ENCODE data around the gene GAK. TPM values are rescaled to one million over a fixed set of nuclear protein-coding genes. Genes with fewer than 3 reads are reported as not detected.

GAK gene
- total RNA-seq, 1 experiment from 2014 or later = 86.6 TPM

GRCh38 chr4:900073-900472 is 32.0 kb downstream of the GAK start:
- H3K4me3 ChIP-seq (ENCODE audit: low read depth in 2 of 2, low read length in 2 of 2) = no peak overlapping the region
- no peaks in the 10 kb centered on the region for H3K4me1 ChIP-seq (ENCODE audit: control insufficient read depth, insufficient read depth, low read length)
- CTCF ChIA-PET = no interaction called here
- no peaks in the 10 kb centered on the region for H3K27me3 ChIP-seq (ENCODE audit: control insufficient read depth, insufficient read depth, low read length)
- no peak overlapping the region for H3K27ac ChIP-seq (ENCODE audit: low read length)
- no peak for TF ChIP-seq CTCF (IDR thresholded peaks at IDR 0.05)
- no peak for TF ChIP-seq SIN3A (IDR thresholded peaks at IDR 0.05; ENCODE audit: borderline replicate concordance, insufficient read depth, low read depth, low read length)
- TF ChIP-seq TCF7L2 (IDR thresholded peaks at IDR 0.05; ENCODE audit: low read depth, low read length) = no peak
- no peaks in the 10 kb centered on the region for H3K36me3 ChIP-seq (ENCODE audit: control insufficient read depth, insufficient read depth, low read length)
- H3K9me3 ChIP-seq (ENCODE audit: control insufficient read depth, insufficient read depth, low read depth, low read length) = no peaks in the 10 kb centered on the region
- ATAC-seq (no peak), DNase-seq (ENCODE audit: low read depth, low spot score) (no peak)
- POLR2A ChIA-PET = no interaction called here
- in situ Hi-C loops (cut with HindIII; ENCODE audit: low pct_unique_long_range_greater_than_20kb, low sequenced_read_pairs) = no loop called here
- intact Hi-C loops (cut with micrococcal nuclease; ENCODE audit: unreplicated experiment) = no loop called here
- BruUV-seq (replicated peaks) = no TSS peak

GRCh38 chr4:899556-899906 is 32.6 kb downstream of the GAK start:
- Histone ChIP-seq H3K27ac (ENCODE audit: low read length) (no peak overlapping the region), H3K4me3 (ENCODE audit: low read depth in 2 of 2, low read length in 2 of 2) (no peak overlapping the region), H3K27me3 (ENCODE audit: control insufficient read depth, insufficient read depth, low read length) (no peaks in the 10 kb centered on the region), H3K4me1 (ENCODE audit: control insufficient read depth, insufficient read depth, low read length) (no peaks in the 10 kb centered on the region), H3K9me3 (ENCODE audit: control insufficient read depth, insufficient read depth, low read depth, low read length) (no peaks in the 10 kb centered on the region), H3K36me3 (ENCODE audit: control insufficient read depth, insufficient read depth, low read length) (no peaks in the 10 kb centered on the region)
- in situ Hi-C loops (cut with HindIII; ENCODE audit: low pct_unique_long_range_greater_than_20kb, low sequenced_read_pairs) = no loop called here
- intact Hi-C loops (cut with micrococcal nuclease; ENCODE audit: unreplicated experiment) = no loop called here
- ChIA-PET POLR2A (no interaction called here), CTCF (no interaction called here)
- DNase-seq (ENCODE audit: low read depth, low spot score) (no peak), ATAC-seq (no peak)
- no TSS peak for BruUV-seq (replicated peaks)
- TF ChIP-seq SIN3A (IDR thresholded peaks at IDR 0.05; ENCODE audit: borderline replicate concordance, insufficient read depth, low read depth, low read length) (no peak), CTCF (IDR thresholded peaks at IDR 0.05) (no peak), POLR2AphosphoS5 (IDR thresholded peaks at IDR 0.05; ENCODE audit: low read depth, low read length) (no peak), TCF7L2 (IDR thresholded peaks at IDR 0.05; ENCODE audit: low read depth, low read length) (no peak), REST (IDR thresholded peaks at IDR 0.05; ENCODE audit: insufficient read depth in 1 of 2, low read depth in 2 of 2, low read length in 1 of 2) (no peak)

Measured in Panc1 (cell line).